Ureter (tissue), 1 donor: ENCODE measurements around the gene SERPING1. TPM values are rescaled to one million over a fixed set of nuclear protein-coding genes. Genes with fewer than 3 reads are reported as not detected.
A peak's percentile ranks its signal among the peaks of the same experiment; 100 is the strongest.
"Not testable (repeated sequence)": the region's sequence is repeated elsewhere in the genome, so short reads cannot be mapped to it uniquely, and the experiment has no call there.

Source experiments
- DNase-seq: peaks from one replicate; pipeline ENCODE4 v3.0.0-alpha.2; 2020; ENCODE audit warnings: low spot score
- total RNA-seq: library from RNA; stranded (reverse); gene quantifications from one replicate; pipeline ENCODE4 v1.2.4, GENCODE V29; 2023
- donor health status: DM: yes; HTN: yes; CAD: no.

Gene SERPING1
- total RNA-seq, 1 donor from 2014 or later, result 302 TPM

DNA sequence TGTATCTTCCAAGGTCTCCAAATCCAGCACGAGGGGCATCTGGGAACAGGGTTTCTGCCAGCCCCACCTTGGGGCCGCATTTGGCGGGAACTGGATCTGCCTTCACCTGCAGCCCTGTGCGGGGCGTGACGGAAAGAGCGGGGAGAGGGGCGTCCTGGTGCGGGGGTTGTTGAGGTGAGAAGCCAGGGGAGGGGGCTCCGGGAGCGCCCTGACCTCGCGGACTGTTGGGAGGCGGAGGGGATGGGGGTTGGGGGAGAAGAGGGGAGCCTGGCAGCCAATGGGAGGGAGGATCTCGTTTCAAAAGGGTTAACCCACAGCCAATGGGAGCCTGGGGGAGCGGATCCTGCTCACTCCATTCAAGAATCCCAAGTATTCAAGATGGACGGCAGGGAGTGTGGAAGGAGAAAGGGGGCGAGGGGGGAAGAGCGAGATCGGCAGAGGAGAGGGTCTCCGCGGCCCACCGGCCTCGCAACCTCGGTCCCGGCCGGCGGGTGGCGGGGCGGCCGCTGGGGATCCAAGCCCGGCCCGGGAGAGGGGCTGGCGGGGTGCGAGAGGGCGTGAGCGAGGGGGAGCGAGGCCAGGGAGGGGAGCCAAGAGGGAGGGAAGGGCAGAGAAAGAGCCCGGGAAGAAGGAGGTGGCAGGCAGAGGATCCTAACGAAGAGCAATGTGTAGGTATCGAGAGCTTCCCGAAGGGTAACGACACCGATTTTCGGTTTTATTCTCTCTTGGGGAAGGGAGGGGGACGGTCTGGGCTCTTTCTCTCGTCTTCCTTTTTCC lies 40.7 kb downstream of the SERPING1 start:
- peak; percentile 79 for DNase-seq

DNA sequence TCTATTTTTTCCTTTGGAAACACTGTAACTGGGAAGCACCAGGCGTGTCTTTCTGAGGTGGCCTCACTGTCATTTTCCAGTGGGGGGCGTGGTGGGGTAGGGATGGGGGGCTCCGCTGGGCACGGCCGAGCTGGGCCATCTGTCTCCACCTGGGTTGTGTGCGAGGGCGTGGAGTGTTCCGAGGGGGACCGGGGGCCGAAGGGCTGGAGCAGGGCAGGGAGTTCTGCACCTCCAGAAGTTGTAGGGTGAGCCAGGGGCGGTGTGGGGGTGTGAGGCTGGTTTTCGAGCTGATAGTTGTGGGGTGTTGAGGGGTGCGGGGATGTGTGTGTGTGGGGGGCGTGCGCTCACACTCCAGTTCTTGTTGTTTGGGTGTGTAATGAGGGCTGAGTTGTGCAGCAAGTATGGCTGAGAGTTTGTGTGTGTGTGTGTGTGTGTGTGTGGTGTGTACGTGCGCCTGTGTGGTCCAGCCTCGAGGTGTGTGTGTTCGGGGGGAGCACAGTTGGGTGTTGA lies 41.4 kb downstream of the SERPING1 start:
- DNase-seq, result no peak

DNA sequence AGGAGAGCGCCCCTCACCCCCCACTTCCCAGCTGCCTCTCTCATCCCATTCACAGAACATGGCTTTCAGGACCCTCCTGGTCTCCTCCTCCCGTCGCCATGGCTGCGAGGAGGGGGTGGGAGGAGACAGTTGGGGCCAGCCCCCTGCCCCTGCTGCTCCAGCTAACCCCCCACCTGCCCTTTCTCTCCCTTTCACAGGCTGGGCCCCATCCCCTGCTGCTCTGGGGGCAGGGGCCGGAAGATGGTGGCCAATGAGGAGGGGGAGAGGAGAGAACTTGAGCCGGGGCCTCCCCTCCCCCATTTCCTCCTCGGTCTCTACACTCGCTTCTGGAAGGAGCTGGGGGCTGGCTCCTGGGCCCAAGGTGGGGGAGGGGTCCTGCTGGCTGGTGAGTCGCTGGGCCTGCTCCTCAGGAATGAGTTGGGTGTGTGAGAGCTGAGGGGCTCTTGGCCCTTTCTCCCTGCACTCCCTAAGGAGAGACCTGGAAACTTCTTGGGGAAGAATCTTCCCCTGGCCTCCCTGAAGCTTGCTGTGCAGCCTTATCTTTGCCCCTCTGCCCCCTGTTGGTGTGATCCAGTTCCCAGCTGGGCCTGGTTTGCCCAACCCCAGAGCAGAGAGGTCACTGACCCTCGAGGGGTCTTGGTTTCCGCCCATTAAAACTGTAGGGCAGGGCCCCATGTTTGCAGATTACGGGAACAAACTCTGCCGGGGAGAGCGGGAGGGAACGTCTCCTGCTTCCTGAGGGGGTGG lies 42.0 kb downstream of the SERPING1 start:
- no peak for DNase-seq

DNA sequence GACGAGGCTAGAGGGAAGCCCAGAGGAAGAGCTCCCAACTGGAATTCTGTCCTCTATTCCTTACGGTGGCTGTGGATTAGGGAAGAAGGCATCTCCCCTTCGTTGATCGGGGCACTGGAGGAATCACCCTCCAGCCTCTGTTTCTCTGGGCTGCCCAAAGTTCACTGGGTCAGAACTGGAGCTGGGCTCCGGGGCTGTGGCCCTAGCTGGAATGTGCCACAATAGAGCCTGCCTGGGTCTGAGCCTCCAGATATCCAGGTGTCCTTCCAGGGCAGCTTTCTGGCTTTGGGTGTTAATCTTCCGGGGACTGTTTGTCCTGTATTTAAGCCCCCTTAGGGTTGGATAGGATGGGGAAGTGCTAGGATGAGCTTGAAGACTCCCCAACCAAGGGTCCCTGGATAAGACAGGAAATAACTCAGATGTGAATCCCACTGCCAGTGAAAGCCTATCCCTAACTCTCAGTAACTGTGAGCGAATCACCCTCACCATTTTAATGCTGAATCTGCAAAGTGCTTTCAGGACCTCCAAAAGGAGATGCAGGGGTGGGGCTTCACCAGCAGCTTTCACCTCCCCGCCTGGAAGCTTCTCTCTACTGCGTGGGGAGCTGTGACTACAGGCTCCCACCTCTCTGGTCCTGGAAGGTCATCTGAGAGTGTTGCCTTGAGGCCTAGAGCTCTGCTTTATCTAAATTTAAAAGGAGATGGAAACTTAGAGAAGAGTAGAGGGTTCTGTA lies 42.7 kb downstream of the SERPING1 start:
- DNase-seq, result no peak

DNA sequence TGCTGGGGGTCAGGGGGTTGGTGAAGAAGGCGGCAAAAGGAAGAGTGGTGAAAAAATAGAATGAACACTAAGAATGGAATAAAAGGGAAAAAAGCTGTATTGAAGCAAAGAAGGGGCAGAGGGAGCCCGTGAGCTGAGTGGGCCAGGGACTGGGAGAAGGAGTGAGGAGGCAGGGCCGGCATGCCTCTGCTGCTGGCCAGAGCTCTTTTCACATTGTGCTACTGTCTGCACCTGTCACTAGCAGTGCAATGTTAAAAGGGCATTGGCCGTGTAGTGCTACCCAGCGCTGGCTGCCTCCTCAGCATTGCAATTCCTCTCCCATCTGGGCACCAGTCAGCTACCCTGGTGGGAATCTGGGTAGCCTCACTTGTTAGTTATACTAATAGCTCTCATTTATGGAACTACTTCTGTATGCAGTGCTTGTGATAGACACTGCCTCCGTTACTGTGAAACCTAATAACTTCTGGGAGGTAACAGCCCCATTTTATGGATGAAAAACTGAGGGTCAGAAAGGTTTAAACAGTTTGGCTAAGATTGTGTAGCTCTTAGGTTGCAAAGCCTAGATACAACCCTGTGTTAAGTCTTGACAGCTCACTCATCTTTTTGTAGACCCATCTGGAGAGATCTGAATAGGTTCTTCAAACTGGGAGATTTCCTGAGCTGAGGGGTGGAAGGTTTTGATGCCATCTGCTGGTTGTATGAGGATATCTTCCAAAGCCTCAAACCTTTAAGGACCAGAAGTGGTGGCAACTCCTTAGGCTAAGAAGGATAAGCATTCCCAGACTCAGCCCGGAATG lies 43.7 kb downstream of the SERPING1 start:
- no peak for DNase-seq

DNA sequence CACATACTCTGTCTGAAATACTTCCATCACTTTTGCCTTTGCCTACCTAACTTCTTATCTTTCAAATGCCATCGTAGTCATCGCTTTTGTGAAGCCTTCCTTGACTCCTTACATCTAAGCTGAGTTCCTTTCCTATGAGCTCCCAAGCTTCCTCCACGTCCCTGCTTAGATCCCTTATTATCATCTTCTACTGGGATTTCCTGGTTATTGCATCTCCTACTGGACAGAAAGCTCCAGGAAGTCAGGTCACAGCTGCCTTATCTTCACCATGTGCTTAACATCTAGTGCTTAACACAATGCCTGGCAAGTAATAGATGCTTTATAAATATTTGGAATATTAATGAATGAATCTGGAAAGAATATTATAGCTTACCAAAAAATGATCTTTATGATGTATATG lies 46.3 kb downstream of the SERPING1 start:
- DNase-seq, result no peak

DNA sequence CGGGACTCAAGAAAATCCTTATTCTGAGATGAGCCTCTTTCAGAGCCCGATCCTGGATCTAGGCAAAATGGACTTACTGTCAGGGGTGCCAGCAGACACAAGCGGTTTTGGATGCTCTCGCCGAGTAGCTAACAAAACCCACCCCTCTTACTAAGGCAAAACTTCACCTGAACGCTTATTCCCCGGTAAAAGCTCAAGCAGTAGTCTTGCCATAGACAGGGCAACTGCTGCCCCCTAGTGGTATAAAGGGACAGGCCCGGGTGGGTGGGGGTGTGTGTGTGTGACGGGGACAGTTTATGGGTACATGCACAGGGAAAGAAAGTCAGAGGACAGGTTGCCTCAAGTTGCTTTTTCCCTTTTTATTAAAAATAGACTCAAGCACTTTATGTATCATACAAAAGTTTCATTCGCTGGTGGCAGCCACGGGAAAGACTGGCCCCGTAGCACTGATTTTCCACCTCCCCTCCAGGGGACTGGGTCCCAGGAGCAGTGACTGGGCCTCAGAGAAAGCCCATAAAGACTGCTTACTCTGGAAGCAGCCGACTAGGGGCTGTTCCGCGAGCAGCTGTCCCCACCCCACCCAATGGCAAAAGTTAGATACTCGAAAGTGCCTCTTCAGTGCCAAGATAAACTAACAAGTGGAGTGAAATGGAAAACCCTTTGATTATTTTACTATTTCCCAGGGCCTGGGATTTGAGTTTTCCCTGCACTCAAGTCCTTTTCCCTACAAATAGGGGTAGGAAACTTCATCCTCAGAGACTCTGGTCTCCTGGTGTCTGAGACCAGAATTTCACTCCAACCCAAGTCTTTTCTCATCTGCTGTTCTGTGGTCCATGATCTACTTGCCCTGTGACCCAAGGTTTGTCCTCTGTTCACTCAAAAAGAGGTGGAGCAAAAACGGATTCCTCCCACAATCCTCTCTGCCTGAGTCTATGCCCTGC lies 47.5 kb downstream of the SERPING1 start:
- DNase-seq, result peak; percentile 89

DNA sequence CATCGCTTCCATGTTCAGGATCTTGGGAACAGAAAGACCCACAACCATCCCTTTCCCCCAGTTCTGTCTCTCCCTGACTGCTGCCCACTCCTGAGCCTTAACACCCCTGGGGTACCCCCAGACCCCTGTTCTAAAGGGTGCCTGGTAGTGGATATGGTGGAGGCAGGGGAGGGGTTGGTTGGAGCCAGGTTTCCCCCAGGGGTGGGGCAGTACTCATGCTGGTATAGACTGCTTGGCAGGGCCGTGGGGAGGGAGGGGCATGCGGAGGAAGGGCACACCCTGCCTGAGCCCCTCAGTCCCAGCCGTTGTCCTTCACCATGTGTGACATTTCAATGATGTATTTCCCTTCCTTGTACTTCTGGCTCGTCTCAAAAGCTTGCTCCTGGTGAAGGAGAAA lies 48.2 kb downstream of the SERPING1 start:
- DNase-seq, result no peak

DNA sequence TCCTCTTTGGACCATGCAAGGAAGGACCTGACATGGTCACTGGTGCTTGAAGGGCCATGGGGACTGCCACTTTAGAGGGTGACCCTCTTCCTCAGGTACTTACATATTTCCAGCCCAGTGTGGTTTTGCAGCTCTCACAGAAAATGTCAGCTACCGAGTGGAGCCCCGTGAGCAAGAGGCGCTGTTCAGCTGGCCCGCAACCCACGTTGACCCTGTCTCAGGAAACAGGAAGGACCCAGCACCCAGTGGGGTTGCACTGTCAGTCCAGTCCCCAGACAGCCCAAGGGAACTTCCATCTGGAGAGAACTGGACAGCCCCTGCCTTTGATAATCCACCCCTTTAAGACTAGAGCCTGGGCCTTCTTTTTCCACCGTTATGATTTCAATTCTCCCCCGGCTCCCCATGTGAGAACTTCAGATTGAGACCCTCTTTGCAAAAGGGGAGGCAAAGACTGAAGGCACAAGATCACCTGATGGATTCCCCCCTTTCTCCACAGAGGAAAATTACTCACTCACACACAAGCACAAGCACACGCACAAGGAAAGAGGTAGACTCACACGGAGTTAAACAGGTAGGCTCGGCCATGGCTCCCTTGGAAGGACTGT lies 48.8 kb downstream of the SERPING1 start:
- no peak for DNase-seq

DNA sequence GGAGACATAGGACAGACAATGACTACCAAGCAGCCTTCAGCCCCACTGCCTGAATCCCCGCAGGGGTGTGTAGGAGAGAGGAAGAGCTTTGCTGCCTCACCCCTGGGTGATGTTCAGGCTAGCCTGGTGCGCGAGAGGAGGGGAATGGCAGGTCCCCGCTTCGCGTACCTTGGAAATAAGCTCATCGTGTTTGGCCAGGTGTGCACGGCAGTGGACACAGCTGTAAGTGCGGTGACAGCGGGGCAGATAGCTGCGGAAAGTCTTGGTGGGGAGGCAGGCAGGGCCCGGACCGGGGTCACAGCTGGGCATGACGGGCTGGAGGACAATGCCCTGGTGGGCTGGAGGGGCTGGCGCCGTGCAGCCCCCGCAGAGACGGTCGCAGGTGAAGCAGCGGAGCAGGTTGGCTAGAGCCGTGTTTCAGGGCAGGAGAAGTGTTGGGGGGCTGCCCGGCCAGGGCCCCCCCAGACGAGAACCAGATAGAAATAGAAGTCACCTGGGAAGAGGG lies 49.4 kb downstream of the SERPING1 start:
- DNase-seq, result no peak

DNA sequence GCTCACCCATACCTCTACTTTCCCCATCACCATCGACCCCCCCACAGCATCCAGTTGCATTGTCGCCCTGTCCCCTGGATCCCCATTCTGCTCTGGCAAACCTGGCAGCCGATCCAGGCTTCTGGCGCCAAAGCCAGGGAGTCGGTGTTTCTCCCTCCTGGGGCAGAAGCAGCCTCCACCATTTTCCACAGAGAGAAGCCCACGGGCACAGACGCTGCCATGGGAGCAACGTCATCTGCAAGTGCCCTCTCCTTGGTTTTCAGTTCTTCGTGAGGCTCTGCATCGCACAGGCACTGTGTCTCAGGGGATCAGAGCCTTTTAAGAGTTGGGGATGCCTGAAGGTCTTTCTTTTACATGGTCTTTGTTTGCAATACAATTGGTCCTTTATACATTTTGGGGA lies 49.9 kb downstream of the SERPING1 start:
- DNase-seq, result no peak

DNA sequence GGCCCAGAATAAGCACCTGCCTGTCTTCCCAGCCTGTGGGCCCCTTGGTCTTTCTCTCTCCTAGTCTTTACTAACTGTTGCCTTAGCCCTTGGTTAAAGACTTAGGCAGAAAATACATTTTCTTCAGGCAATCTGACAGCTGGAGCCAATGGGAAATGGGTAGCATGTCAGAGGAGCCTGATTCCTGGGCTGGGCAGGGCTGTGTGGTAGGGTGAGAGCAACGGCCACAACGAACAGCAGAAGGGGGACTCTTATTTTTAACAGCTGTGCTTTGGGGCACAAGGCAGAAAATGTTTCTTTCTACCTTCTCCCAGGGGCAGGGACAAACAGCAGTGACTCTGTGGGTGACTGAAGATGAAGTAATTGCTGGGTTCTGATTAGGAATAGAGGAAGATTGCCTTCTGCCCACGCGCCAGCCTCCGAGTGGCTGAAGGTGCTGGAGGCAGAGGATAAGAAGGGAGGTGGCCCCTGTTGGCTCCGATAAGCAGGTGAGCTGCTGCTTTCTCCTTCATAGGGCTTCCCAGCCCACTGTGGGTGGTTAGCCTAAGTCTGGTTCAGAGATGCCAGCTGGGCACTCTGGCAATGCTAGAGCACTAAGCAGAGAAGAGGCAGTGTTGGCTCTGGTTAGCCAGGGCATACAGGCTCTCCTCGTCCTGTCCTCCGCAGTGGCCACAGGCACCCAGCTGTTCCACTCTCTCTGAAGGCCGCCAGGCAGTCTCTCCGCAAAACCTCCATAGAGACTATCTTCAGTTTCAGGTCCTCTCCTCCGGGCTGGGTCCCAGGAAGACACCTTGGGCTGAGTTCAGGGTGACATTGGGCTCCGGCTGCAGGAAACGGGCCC lies 50.7 kb downstream of the SERPING1 start:
- DNase-seq, result no peak

DNA sequence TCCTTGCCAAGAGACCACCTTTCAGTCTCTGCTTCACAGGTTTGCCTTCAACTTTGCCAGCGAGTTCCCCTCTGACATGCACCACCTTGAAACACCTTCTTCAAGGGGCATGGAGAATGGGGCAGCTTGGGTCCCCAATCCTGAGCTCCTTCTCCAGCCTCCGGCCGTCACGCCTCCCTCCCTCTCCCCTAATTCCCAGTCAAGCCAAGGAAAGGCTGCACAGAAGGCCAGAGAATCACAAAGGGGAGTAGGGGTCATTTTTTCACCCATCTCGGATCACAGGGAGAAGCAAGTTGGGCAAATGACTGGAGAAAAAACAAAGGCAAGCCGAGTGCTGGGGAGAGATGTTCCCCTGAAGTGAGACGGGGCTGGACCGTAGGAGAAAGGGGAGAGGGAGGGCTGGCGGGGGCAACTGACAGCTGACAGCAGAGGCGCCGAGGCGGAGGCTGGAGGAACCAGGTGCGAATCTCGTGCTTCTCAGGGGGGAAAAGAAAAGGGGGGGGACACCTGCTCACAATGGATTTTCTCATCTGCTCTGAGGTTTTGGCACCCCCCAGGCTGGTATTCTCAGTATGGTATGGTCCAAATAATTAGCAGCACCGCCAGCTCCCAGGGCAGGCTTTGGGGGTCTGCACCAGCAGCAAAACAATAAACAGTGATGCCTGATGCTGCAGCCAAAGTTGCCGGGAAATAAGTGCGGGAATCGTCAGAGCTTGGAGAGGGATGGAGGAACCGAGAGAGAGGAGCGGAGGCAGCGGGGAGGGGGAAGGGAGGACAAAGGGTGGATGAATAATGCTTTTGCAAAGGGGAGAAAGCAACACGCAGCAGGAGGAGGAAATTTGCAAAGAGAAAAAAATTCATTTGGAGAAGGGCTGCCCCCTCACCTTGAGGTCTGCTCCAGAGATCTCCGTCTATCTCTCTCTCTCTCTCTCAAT lies 51.6 kb downstream of the SERPING1 start:
- no peak for DNase-seq

DNA sequence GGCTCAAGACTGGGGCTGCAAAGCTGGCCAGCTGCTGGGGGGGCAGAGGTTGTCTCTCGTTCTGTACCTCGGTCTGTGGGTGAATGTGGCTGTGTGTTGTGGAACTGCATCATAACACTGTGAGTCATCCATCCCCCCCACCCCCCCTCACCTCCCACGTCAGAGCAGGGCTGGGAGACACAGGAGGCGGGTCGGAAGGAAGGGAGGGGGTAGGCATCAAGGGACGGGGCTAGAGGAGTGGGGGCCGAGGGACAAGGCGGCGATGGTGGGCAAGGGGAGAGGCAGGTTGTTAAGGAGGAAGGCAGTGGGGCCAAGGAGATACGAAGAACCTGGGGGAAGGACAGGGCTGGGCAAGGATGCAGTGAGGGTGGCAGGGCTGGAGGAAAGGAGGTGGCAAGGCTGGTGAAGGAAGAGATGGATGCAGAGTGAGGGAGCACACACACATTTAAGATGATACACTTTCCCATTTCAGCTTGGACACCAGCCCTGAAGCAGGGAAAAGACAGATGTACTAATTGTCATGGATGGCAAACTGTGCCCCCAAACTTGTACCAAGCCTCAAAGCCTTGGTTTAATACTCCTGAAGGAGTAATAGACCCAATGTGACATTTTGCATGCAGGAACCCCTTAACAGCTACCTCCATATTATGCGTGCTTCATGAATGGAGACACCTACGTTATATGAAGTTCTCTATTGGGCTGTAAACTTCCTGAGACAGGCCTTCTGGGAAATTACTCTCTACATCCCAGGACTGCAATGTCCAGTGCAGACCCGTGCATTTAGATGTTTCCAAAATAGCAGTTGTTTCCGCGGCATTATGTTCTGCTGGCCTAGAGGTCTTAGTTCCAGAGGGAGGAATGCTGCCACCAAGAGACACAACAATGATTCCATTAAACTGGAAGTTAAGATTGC lies 52.6 kb downstream of the SERPING1 start, which contains the start of gene YPEL4:
YPEL4 (minus strand) TSS at position 87 of the 913 bp plus-strand sequence. CDS start 2,805 bp downstream, outside the sequence.
- DNase-seq, result peak; percentile 58

DNA sequence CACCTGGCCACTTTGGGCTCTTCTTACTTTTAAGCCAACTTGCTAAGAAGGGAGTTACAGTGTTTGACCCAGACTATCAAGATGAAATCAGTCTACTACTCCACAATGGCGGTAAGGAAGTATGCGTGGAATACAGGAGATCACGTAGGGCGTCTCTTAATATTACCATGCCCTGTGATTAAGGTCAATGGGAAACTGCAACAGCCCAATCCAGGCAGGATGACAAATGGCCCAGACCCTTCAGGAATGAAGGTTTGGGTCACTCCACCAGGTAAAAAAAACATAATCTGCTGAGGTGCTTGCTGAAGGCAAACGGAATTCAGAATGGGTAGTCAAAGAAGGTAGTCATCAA lies 53.2 kb downstream of the SERPING1 start:
- DNase-seq, result no peak

DNA sequence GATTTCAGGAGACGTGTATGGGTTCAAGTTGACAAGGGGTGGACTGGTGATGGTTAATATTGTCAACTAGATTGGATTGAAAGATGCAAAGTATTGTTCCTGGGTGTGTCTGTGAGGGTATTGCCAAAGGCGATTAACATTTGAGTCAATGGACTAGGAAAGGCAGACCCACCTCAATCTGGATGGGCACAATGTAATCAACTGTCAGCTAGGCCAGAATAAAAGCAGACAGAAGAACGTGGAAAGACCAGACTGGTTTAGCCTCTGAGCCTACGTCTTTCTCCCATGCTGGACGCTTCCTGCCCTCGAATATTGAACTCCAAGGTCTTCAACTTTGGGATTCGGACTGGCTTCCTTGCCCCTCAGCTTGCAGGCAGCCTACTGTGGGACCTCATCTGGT lies 53.9 kb downstream of the SERPING1 start:
- no peak for DNase-seq

DNA sequence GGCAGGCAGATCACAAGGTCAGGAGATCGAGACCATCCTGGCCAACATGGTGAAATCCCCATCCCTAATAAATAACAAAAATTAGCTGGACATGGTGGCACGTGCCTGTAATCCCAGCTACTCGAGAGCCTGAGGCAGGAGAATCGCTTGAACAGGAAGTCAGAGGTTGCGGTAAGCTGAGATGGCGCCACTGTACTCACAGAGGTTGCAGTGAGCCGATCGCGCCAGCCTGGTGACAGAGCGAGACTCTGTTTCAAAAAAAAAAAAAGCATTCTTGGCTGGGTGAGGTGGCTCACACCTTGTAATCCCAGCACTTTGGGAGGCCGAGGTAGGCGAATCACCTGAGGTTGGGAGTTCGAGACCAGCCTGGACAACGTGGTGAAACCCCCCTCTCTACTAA lies 54.7 kb downstream of the SERPING1 start:
- DNase-seq, result not testable (repeated sequence)
